GM19351 (cell line): ENCODE data around the gene JCAD.

Source experiments
- ATAC-seq: cut with Tn5 transposase; IDR thresholded peaks from one replicate; pipeline ENCODE4 v1.9.1; 2021; ENCODE audit warnings: mild to moderate bottlenecking, moderate library complexity; ENCODE audit not compliant: unreplicated experiment

Gene JCAD

GRCh38 chr10:30074933-30075332 lies 15.5 kb upstream of the JCAD start:
- no peak for ATAC-seq

GRCh38 chr10:30074090-30074489 lies 14.7 kb upstream of the JCAD start:
- no peak for ATAC-seq

GRCh38 chr10:30073767-30074060 lies 14.3 kb upstream of the JCAD start:
- no peak for ATAC-seq

- no peak for ATAC-seq
Observed at GRCh38 chr10:30073045-30073766, 13.8 kb upstream of the JCAD start.

GRCh38 chr10:30072068-30072467 lies 12.7 kb upstream of the JCAD start:
- no peak for ATAC-seq

GRCh38 chr10:30070001-30070685 lies 10.8 kb upstream of the JCAD start:
- no peak for ATAC-seq

- ATAC-seq, result no peak
Observed at GRCh38 chr10:30068492-30069223, 9.3 kb upstream of the JCAD start.

GRCh38 chr10:30063099-30063498 lies 3.7 kb upstream of the JCAD start:
- no peak for ATAC-seq

- no peak for ATAC-seq
Observed at GRCh38 chr10:30062582-30062981, 3.2 kb upstream of the JCAD start.

- ATAC-seq, result no peak
Observed at GRCh38 chr10:30062090-30062489, 2.7 kb upstream of the JCAD start.

GRCh38 chr10:30058570-30059132 lies 735 bp downstream of the JCAD start:
- ATAC-seq, result no peak

- no peak for ATAC-seq
Observed at GRCh38 chr10:30057894-30058556, 1.4 kb downstream of the JCAD start.

GRCh38 chr10:30057421-30057841 lies 2.0 kb downstream of the JCAD start:
- no peak for ATAC-seq

- ATAC-seq, result no peak
Observed at GRCh38 chr10:30056767-30057355, 2.5 kb downstream of the JCAD start.

GRCh38 chr10:30056281-30056680 lies 3.1 kb downstream of the JCAD start:
- ATAC-seq, result no peak

GRCh38 chr10:30055226-30055662 lies 4.1 kb downstream of the JCAD start:
- no peak for ATAC-seq

- no peak for ATAC-seq
Observed at GRCh38 chr10:30052062-30052461, 7.3 kb downstream of the JCAD start.

GRCh38 chr10:30051220-30051619 lies 8.2 kb downstream of the JCAD start:
- ATAC-seq, result no peak

GRCh38 chr10:30050411-30050810 lies 9.0 kb downstream of the JCAD start:
- ATAC-seq, result no peak

GRCh38 chr10:30048768-30049517 lies 10.4 kb downstream of the JCAD start:
- ATAC-seq, result no peak
